Activated CD4-positive, alpha-beta T cell treated with anti-CD3 and anti-CD28 coated beads, Interleukin-2, amount 50 U/mL, for 24 hours (primary cell): ENCODE results near the gene DENND2C.
"Not testable (repeated sequence)": the region's sequence is repeated elsewhere in the genome, so short reads cannot be mapped to it uniquely, and the experiment has no call there.

Experiments
- DNase-seq, 2 donors: peaks; one replicate each; pipeline ENCODE4 v3.0.0-alpha.2; 2020; ENCODE audit warnings: low read depth in 1 of 2, low spot score in 1 of 2

The DENND2C gene

DNA sequence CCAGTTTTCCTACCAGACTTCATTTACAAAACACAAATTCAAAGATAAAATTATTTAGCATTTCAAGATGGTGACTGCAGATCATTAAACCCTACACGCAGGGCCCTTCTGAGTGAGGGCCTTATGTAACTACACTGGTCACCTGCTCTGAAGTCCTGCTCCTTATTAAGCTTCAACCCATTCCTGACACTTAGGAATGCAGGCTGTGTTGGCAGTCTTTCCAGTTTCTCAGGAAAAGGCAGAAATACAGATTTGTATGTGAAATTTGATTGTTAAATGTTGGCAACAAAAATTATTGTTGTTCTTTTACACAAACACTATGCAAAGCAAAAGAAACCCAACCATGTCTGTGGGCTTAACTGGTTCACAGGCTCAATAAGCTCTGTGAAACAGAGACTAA, 62.6 kb downstream of the DENND2C start:
- DNase-seq, result no peak

DNA sequence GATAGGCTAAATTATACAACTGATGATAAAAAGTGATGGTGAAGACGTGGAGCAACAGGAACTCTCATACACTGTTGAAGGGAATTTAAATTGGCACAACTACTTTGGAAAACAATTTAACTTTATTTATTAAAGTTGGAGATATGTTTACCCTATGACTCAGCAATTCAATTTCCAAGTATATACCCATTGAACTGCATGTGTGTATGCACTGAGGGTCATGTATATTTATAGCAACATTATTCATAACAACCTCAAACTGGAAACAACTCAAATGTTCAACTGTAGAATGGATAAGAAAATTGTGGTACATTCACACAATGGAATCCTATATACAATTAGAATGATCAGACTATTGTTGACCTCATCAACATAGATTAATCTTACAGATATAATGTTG, 71.9 kb downstream of the DENND2C start:
- no peak for DNase-seq

DNA sequence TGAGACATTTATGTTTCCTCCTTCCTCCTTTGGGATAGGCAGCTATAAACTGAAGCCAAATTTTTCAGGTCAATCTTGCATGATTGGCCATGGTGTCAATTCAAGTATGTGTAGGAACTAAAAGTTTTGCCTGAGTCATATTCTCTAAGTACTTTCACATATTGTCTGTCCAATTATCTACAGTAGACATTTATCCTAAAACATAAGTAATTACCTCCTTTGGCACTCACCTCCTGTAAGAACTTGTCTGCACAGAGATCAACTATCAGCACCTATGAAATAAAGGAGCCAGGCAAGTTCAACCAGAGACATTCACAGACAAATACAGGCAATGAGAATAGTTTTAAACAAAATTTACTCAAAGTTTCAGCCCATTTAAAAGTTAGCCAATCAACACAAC, 74.2 kb downstream of the DENND2C start:
- no peak for DNase-seq

DNA sequence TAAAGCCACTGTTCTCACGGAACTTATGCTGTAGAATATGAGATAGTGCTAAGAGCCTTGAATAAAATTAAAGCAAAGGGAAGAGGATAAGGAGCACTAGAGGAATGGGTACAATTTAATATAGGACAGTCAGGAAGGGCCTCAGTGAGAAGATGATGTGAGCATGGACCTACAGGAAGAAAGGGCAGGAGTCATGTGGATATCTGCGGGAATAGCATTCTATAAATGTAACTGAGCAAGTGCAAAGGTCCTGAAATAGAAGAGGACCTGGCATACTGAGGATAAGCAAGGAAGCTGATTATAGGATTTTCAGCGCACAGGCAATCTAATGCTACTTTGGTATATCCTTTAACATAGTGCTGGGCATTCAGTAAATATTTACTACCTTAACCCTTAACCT, 75.8 kb downstream of the DENND2C start:
- no peak for DNase-seq

DNA sequence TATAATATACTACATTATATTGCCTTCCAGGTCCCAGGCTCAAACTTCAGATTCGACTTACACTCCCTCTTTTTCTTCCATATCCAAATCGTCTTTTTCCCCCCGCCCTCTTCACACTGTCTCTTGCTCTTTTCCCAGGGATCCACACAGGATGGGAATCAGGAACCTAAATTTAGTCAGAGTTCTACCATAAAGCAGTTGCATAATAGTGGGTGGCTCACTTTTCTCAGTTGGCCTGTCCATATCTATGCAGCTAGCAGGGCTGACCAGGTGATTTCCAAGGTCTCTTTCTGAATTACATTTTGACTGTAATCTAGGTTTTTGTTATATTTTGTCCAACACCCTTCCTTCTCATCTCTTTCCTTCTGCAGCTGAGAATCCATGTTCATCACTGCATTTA, 80.7 kb downstream of the DENND2C start:
- DNase-seq, result no peak

DNA sequence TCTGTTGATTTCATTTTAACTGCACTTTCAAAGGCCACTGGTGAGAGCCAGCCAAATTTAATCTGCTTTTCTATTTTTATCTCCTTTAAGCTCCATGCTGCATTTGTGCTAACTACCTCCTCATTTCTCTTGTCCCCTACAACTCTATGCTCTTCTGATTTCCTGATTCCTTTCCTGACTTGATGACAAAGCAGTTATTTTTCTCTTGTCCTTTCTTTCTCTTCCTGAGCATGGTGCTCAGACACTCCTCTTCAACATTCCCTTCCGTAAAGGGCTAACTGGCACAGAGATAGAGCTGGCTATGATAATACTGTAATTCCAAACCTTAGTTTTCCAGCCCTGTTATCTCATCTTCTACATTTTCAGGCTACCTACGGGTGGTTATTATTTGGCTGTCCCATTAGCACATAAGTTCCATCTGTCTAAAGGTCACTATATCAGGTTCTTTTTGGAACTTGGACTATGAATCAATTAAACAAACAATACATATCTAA, 81.6 kb downstream of the DENND2C start:
- no peak for DNase-seq

DNA sequence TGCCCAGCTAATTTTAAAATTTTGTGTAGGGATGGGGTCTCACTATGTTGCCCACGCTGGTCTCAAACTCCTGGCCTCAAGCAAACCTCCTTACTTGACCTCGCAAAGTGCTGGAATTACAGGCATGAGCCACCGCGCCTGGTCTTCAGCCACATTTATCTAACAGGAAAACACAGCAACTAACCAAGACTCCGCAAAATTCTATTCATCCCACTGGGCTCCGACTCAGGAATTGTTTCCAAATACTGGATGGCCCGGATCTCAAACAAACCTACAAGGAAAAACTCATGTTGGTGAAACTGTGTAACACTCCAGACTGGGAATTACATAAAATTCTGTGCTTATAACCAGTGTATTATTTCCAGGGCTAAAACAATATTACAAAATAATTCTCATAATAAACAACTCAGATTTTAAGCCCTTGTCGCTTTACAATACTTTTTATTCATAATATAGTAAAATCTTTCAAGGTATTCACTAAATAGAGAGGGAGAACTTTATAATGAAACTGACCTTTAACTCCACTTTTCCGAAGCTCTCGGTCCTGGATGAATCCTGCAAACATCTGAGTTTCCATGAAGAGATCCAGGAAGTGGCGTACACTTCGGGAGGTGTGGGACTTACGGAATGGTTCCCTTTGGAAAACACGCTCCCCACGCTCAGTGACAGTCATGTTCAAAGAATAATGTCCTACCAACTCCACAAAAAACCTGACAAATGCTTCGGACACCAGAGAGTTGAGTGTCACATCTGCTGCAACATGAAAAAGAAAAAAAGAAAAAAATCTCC, 82.5 kb downstream of the DENND2C start:
- DNase-seq, result no peak

DNA sequence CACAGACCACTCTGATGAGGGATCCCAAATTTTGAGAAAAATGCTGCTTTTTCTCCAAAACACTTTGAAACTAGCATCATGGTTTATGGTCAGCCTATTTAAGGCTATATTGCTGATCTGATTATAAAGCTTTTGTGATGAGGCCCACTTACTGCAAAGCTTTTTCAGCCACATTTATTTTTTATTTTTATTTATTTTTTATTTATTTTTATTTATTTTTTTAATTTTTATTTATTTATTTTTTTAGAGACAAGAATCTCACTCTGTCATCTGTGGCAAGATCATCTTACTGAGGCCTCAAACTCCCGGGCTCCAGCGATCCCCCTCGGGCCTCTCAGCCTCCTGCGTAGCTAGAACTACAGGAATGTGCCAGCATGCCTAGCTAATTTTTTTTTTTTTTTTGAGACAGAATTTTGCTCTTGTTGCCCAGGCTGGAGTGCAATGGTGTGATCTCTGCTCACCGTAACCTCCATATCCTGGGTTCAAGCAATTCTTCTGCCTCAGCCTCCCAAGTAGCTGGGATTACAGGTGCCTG, 83.3 kb downstream of the DENND2C start:
- DNase-seq, result no peak

DNA sequence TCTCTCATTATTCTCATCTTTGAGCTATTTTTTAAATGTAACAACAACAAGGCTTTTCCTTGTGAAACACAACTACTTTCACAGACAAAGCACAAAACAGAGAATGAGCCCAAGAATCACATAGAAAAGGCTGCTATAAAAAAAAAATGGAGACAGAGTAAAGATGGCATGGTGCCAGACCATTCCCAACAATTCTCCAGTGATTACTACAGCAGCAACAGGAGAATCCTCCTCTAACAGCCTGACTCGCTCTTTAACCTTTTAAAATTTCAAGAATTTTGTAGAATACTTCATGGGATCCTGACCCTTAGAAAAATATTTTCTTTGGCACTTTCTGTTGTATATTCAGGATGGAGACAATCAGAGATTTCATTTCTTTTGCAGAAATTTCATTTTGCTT, 84.6 kb downstream of the DENND2C start:
- DNase-seq, result no peak

DNA sequence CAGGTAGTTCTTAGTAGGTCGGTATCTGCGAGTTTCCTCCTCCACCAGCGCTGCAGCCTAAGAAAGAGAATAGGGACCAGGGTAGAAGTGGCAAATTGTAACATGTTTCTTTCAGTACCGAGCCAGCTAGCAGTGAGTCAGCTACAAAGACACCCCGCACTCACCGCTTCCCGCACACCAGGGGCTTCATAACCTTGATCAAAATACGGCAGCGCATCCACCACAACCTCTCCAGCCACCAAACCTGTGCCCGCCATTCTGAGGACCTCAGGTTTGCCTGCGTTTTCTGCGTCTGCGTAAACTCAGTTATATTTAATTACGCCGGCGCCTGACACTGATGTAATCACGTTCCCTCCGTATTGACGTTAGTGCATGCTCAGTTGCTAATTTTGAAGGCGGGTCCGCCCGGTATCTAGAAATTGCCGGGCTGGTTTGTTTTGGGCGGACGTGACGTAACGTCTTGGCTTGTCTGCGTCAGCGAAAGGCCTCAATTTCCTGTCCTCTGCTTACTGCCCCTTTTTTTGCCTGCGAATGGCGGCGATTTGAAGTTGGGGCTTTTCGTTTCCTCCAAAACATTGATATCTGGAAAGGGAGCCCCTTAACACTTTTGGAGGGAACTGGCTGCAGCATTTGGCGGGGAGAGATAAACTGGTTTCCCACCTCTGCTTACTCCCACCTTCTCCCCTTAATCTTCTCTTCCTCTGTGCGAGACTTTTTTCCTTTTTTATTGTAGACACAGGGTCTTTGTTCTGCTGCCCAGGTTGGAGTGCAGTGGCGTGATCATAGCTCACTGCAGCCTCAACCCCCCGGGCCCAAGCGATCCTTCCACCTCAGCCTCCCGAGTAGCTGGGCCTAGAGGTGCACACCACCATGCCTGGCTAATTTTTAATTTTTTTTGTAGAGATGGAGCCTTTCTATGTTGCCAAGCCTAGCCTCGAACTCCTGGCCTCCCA, 88.2 kb downstream of the DENND2C start, which contains the start of gene BCAS2:
Gene BCAS2 (minus strand): TSS at position 281 of the 953 bp plus-strand sequence. CDS start 24 bp downstream, at position 257.
- DNase-seq, result peak; percentile 81 to 97

DNA sequence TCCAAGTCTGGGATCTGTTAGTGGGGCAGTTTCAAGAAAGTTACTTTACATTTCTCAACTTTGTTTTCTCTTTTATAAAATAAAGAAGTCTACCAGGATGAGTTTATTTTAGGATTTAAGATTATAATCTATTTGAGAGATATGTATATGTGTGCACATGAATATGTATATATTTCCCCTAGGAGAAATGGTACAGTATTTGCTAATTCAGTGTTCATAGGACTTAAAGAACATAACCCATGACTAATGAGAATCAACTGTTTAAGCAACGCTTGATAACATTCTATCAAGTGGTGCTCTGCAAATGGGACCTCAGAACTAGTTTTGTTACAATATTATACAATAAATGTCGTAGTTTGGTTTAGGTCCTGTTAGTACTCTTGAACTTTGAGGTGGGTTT, 95.5 kb downstream of the DENND2C start:
- no peak for DNase-seq

DNA sequence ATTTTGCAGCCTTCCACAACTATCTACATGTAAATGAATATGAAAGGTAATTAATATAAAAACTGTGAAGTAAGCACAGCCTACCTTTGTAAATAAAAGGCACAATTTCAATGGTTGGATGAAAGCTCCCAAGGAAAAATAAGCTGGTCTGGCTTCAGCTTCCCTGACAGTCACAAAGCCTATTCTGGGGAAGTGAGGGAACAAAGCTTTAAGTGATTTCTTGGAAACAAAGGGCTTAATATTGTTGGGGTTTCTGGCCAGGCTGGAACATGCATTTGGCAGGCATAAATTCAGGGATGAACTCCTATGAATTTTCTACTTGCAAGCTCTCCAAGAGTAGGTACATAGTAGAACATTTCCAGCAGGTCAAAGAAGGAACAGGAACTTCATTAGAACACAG, 105.7 kb downstream of the DENND2C start:
- no peak for DNase-seq

DNA sequence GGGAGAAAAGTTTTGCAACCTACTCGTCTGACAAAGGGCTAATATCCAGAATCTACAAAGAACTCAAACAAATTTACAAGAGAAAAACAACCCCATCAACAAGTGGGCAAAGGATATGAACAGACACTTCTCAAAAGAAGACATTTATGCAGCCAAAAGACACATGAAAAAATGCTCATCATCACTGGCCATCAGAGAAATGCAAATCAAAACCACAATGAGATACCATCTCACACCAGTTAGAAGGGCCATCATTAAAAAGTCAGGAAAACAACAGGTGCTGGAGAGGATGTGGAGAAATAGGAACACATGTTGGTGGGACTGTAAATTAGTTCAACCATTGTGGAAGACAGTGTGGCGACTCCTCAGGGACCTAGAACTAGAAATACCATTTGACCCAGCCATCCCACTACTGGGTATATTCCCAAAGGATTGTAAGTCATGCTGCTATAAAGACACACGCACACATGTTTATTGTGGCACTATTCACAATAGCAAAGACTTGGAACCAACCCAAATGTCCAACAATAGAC, 106.8 kb downstream of the DENND2C start:
- DNase-seq, result not testable (repeated sequence)

DNA sequence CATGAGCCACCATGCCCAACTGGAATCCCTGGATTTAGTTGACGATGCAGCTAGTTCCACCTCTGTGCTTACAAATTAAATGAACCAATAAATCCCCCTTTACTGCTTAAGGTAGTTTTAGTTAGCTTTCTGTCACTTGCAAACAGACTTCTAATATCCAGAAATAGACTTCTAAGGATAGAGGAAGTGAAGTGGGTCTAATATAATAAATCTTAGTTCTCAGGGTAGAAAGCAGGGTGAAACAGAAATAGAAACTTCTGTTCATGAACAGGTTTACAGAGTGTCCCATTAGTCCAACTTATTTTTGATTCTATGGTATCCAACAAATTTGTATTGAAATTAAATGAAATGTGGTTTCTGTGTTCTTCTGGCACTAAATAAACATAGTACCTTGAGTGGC, 108.5 kb downstream of the DENND2C start:
- no peak for DNase-seq

DNA sequence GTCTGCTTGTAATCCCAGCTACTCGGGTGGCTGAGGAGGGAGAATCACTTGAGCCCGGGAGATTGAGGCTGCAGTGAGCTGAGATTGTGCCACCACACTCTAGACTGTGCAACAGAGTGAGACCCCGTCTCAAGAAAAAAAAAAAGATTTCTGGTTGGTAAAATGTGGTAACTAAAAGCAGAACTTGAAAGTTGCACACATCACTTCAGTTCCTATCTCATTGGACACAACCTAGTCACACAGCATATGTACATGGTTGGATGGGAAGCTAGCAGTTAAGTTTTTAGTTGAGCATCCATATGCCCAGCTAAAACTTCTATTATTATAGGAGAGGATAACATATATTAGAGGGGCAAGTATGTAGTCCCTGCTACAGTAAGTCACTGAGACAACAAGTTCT, 110.5 kb downstream of the DENND2C start:
- DNase-seq, result no peak

DNA sequence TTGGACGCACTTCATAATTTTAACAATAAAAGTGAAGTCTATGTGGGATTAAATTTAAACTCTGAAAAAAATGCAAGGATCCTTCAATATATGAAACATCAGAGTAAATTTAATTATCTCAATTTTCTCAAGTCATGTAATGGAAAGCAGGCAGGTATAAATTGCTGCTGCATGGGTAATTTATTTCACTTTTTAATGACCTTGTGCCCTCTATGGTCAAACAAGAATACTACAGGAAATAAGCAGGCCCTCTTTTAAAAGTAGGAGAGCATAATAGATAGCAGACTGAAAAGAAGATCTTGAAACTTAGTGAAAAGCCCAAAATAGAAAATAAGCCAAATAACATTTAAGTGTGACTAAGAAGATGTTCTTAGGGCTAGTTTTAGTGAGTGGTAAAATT, 111.3 kb downstream of the DENND2C start:
- no peak for DNase-seq

DNA sequence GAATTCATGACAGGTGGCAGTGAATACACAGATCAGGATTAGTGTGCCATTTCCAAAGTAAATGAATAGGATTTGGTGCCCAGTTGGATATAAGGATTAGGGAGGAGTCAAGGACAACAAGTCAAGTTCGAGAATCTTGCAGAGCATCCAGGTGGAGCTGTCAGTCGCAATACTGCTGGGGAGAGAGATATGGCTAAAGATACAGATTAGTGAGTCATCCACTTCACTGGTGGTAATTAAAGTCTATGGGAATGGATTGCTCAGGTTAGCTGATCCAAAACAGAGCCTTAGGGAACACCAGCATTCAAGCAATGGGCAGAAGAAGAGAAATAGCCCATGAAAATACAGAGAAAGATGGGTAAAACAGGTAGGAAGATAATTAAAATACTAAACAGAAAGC, 115.3 kb downstream of the DENND2C start:
- DNase-seq, result no peak

DNA sequence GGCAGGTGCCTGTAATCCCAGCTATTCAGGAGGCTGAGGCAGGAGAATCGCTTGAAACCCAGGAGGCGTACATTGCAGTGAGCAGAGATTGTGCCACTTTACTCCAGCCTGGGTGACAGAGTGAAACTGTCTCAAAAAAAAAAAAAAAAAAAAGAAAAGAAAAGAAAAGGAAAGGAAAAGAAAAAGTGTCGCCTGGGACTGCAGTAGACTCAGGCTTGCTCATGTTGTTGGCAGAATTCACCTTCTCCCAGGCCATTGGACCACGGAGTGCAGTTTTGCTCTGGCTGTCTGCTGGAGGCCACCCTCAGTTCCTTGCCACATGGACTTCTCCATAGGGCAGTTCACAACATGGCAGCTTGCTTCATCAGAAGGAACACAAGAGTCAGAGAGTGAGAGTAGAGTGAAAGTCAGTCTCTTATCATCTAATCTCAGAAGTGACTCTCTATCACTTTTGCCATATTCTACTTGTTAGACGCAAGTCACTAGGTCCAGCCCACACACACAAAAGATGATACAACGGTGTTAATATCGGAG, 117.7 kb downstream of the DENND2C start:
- no peak for DNase-seq

DNA sequence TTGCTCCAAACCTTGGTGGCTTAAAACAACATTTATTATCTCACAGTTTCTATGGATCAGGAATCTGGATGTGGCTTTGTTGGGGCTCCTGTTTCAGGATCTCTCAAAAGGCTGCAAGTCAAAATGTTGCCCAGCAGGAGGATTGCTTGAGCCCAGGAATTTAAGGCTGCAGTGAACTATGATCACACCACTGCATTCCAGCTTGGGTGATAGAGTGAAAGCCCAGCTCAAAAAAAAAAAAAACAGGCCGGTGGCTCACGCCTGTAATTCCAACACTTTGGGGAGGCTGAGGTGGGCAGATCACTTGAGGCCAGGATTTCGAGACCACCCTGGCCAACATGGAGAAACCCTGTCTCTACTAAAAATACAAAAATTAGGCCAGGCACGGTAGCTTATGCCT, 118.4 kb downstream of the DENND2C start:
- no peak for DNase-seq

DNA sequence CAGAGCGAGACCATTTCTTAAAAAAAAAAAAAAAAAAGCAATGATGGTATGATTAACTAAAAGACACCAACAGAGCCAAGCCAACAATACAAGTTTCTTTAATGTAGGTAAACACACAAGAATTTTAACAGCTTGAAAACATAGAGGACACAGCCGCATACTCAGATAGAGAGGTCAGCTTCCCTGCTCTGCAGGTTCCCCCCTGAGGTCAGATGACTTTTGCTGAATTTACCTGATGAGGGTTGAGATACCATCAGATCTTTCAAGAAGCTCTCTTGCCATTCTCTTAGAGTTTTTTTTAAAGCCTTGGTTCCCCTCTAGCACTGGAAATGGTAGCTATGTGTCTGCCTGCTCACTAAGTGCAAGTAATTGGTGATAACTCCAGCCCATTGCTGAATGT, 119.5 kb downstream of the DENND2C start:
- DNase-seq, result no peak

DNA sequence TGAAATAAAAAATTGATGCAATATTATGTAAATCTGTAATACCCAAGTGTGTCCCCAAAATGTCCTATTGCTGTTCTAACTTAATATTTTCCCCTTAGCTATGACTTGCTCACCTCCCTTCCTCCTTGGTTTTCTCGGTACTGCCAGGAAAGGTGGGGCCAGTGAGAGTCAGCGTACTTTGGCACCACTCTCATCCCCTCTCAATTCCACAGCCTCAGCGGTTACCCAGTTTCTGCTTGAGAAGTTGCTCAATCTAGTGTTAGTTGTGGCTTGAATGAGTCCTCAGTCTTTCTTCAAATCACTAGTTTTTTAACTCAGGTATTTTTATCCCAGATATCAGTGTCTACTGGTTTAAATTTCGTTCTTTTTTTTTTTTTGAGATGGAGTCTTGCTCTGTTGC, 120.7 kb downstream of the DENND2C start:
- DNase-seq, result no peak
